Uterus (tissue), 4 donors: Measurements from ENCODE around the gene KIAA1328. TPM values are rescaled to one million over a fixed set of nuclear protein-coding genes. Genes with fewer than 3 reads are reported as not detected.

ENCODE experiments used
- DNase-seq, 2 donors: peaks; one replicate each; pipeline ENCODE4 v3.0.0-alpha.2; 2019 to 2020
- H3K27ac ChIP-seq, 2 donors: fragments of 200-600 bp; sonication (generic); 1 replicate in 1 of 2; 2 replicates in 1 of 2; pipeline ENCODE4 v1.5.1; 2016 to 2018
- H3K27me3 ChIP-seq, 2 donors: fragments of 200-600 bp; sonication (generic); one replicate each; pipeline ENCODE4 v1.5.1; 2018 to 2019; ENCODE audit warnings: control low read depth in 1 of 2
- H3K36me3 ChIP-seq, 2 donors: fragments of 200-600 bp; sonication (generic); one replicate each; pipeline ENCODE4 v1.5.1; 2019; ENCODE audit warnings: control low read depth in 1 of 2
- H3K4me1 ChIP-seq, 2 donors: fragments of 200-600 bp; sonication (generic); one replicate each; pipeline ENCODE4 v1.5.1; 2018 to 2019; ENCODE audit warnings: control low read depth in 1 of 2
- H3K4me3 ChIP-seq, 2 donors: fragments of 200-600 bp; sonication (generic); 1 replicate in 1 of 2; 2 replicates in 1 of 2; pipeline ENCODE4 v1.5.1; 2018 to 2019; ENCODE audit warnings: mild to moderate bottlenecking in 1 of 2
- H3K9me3 ChIP-seq, 2 donors: fragments of 200-600 bp; sonication (generic); one replicate each; pipeline ENCODE4 v1.5.1; 2019; ENCODE audit warnings: control low read depth in 1 of 2
- CTCF ChIP-seq, 4 experiments: fragments of 200-600 bp in 2 of 4; fragments of 450-650 bp in 2 of 4; sonication (generic) in 2 of 4; IDR thresholded peaks; one replicate each; pipeline ENCODE4 v1.5.1; 2016 to 2019; ENCODE audit warnings: antibody characterized with exemption in 4 of 4, mild to moderate bottlenecking in 2 of 4, moderate library complexity in 1 of 4
- POLR2A ChIP-seq, 2 donors: fragments of 450-650 bp; IDR thresholded peaks; one replicate each; pipeline ENCODE4 v1.6.1; 2016; ENCODE audit warnings: antibody characterized with exemption in 2 of 2, mild to moderate bottlenecking in 1 of 2, moderate library complexity in 1 of 2
- intact Hi-C: fragments of 100-400 bp; cut with DNase I; formaldehyde crosslinking; loops from one replicate; pipeline ENCODE4 v1.15.1; 2023; ENCODE audit warnings: low total_unique reads
- total RNA-seq, 4 donors: library from RNA; depleted of rRNA in 3 of 4; stranded (reverse); fragments of >200 nt in 3 of 4; gene quantifications; one replicate each; pipeline versions ENCODE4 v1.1.0 to v1.2.4, GENCODE V29; 2014 to 2023
- donor health status: DM: yes; HTN: yes; CAD: no.

KIAA1328 gene
- total RNA-seq, 4 donors from 2014 or later, result 16.5 to 55.1 (median 31.7) TPM

DNA sequence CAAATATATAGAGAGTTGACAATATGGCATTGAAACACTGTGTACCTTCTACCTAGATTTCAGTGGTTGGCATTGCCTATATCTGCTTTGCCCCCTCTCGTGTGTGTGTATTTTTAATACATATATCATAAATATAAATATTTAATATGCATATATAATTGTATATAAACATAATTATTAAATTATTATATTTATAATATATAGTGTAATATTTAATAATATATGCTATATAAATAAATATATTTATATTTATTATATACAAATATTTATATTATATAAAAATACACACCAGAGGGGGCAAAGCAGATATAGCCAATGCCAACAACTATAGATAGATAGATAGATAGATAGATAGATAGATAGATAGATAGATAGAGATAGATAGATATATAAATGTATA lies 124.1 kb downstream of the KIAA1328 start:
- H3K4me1 ChIP-seq, result no peaks in the 10 kb centered on the region
- intact Hi-C loops, result no loop called here
- TF ChIP-seq CTCF (IDR thresholded peaks at IDR 0.05), result no peak
- no peak for TF ChIP-seq POLR2A (IDR thresholded peaks at IDR 0.05)
- no peaks in the 10 kb centered on the region for H3K36me3 ChIP-seq
- no peaks in the 10 kb centered on the region for H3K27me3 ChIP-seq
- no peak overlapping the region for H3K4me3 ChIP-seq
- no peak overlapping the region for H3K27ac ChIP-seq
- H3K9me3 ChIP-seq, result no peaks in the 10 kb centered on the region
- DNase-seq, result no peak

DNA sequence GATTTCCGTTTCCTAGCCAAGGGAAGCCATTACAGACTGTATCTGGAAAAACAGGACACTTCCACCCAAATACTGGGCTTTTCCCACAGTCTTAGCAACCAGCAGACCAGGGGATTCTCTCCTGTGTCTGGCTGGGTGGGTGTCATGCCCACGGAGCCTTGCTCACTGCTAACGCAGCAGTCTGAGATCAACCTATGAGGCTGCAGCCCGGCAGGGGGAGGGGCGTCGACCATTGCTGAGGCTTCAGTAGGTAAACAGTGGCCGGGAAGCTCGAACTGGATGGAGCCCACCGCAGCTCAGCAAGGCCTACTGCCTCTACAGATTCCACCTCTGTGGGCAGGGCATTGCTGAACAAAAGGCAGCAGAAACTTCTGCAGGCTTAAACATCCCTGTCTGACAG lies 131.1 kb downstream of the KIAA1328 start:
- Histone ChIP-seq H3K27ac (no peak overlapping the region), H3K4me3 (no peak overlapping the region), H3K27me3 (no peaks in the 10 kb centered on the region), H3K4me1 (no peaks in the 10 kb centered on the region), H3K9me3 (no peaks in the 10 kb centered on the region), H3K36me3 (no peaks in the 10 kb centered on the region)
- DNase-seq, result no peak
- TF ChIP-seq CTCF (IDR thresholded peaks at IDR 0.05) (no peak), POLR2A (IDR thresholded peaks at IDR 0.05) (no peak)
- intact Hi-C loops, result no loop called here

DNA sequence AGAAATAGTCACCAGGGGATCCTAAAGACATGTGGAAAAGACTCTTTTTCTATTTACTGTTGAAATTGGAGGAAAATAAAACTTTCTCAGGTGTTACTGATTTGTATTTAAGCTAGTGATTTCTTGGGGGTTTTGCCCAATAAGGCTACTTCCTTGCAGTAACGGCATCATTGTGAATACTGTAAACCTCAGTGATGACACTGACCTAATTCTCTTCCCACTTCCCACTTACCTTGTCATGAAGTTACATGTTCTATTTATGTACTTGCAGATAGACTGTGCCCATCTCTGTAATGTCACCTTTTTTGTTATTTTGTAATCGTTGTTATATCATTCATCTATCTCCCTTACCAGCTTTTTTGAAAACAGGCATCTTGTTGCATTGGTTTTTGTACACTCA lies 134.5 kb downstream of the KIAA1328 start:
- no peaks in the 10 kb centered on the region for H3K27me3 ChIP-seq
- DNase-seq, result no peak
- no peak for TF ChIP-seq CTCF (IDR thresholded peaks at IDR 0.05)
- TF ChIP-seq POLR2A (IDR thresholded peaks at IDR 0.05), result no peak
- no peaks in the 10 kb centered on the region for H3K4me1 ChIP-seq
- H3K9me3 ChIP-seq, result no peaks in the 10 kb centered on the region
- H3K36me3 ChIP-seq, result no peaks in the 10 kb centered on the region
- no peak overlapping the region for H3K27ac ChIP-seq
- intact Hi-C loops, result no loop called here
- H3K4me3 ChIP-seq, result no peak overlapping the region

DNA sequence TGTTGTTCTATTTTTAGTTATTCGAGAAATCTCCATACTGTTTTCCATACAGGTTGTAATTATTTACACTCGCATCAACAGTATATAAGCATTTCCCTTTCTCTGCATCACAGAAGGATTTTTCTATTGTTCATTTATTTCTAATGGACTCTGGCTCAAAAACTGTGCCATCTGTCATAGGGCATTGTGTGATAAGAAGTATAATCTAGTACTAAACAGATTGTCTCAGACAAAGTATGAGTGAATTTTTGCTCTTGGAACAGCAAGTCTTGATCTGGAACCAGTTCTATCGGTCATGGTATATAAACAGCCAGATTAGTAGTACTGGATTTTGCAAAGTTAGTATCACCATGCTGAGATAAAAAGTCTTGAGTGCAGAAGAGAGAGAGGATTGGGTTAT lies 145.8 kb downstream of the KIAA1328 start:
- H3K27me3 ChIP-seq, result no peaks in the 10 kb centered on the region

GRCh38 chr18:36977121-36977520 lies 148.2 kb downstream of the KIAA1328 start:
- Histone ChIP-seq H3K4me1 (no peaks in the 10 kb centered on the region), H3K27ac (no peak overlapping the region), H3K27me3 (no peaks in the 10 kb centered on the region), H3K9me3 (no peaks in the 10 kb centered on the region), H3K36me3 (no peaks in the 10 kb centered on the region), H3K4me3 (no peak overlapping the region)
- intact Hi-C loops, result no loop called here
- no peak for TF ChIP-seq CTCF (IDR thresholded peaks at IDR 0.05)
- no peak for TF ChIP-seq POLR2A (IDR thresholded peaks at IDR 0.05)
- DNase-seq, result no peak

More for the DNA sequence above, 145.8 kb downstream of the KIAA1328 start:
- Histone ChIP-seq H3K36me3 (no peaks in the 10 kb centered on the region), H3K9me3 (no peaks in the 10 kb centered on the region), H3K4me3 (no peak overlapping the region), H3K4me1 (no peaks in the 10 kb centered on the region), H3K27ac (no peak overlapping the region)
- intact Hi-C loops, result no loop called here
- no peak for TF ChIP-seq CTCF (IDR thresholded peaks at IDR 0.05)
- TF ChIP-seq POLR2A (IDR thresholded peaks at IDR 0.05), result no peak
- DNase-seq, result no peak
